HK-2 (cell line): ENCODE data around the gene OR2AT4.
"Not testable (repeated sequence)": the region's sequence is repeated elsewhere in the genome, so short reads cannot be mapped to it uniquely, and the experiment has no call there.

Source experiments
- DNase-seq: peaks from one replicate; pipeline ENCODE4 v3.0.0-alpha.2; 2018; ENCODE audit not compliant: unreplicated experiment

The OR2AT4 gene

GRCh38 chr11:75103380-75104026 lies 6.8 kb upstream of the OR2AT4 start:
- no peak for DNase-seq

- DNase-seq: no peak
Measured at GRCh38 chr11:75101424-75102128, 4.9 kb upstream of the OR2AT4 start.

GRCh38 chr11:75100314-75100713 lies 3.6 kb upstream of the OR2AT4 start:
- DNase-seq: peak; percentile 11

GRCh38 chr11:75099635-75100034 lies 3.0 kb upstream of the OR2AT4 start:
- no peak for DNase-seq

GRCh38 chr11:75098835-75099439 lies 2.3 kb upstream of the OR2AT4 start:
- not testable (repeated sequence) for DNase-seq

GRCh38 chr11:75098181-75098580 lies 1.5 kb upstream of the OR2AT4 start:
- not testable (repeated sequence) for DNase-seq

DNA sequence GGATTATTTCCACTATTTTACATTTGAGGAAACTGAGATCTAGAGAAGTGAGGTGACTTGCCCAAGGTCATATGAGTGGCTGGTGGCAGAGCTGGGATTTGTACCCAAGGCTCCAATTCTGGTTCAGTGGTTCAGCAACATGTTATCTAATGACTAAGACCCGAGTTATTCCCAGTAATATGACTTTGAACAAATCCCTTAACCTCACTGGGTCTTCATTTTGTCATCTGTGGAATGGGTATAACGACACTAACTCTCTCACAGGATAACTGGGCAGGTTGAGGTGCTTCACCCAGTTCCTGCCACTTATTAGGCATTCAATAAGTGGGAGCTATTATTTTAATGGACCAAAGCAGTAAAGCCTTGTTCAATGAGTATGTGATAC lies 489 bp upstream of the OR2AT4 start:
- DNase-seq: no peak

DNA sequence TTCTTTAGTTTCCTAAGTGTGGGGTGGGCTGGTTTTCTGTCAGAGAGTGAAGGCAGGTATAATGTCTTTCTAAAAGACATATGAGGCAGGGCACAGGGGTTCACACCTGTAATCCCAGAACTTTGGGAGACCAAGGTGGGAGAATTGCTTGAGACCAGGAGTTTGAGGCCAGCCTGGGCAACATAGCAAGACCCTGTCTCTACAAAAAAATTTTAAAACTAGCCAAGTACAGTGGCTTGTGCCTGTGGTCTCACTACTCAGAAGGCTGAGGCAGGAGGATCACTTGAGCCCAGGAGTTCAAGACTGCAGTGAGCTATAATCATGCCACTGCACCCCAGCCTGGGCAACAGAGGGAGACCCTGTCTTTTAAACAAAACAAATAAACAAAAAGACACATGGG lies 2.3 kb downstream of the OR2AT4 start:
- DNase-seq: not testable (repeated sequence)

DNA sequence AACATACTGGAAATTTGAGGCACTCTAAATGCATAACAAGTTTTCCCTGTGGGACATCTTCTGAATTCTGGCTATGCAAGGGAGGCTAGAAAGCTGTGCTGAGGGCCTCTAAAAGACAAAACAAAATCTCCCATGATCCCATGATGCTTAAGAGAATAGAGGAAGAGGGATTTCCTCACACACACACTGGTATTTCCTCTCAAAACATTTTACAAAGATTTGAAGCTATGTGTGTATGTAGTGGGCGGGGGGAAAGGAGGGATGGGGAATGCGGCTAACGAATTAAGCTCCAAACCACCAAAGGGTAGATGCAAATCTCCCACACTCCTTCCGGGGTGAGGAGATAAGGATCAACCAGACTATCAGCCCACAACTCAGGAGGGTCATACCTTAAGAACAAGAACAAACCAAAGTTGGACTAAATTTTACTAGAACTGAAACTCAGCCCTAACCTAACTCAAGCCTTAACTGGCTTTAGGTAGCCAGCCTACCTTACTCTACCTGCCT lies 6.0 kb downstream of the OR2AT4 start:
- no peak for DNase-seq

- DNase-seq: no peak
Measured at GRCh38 chr11:75087319-75088305, 9.1 kb downstream of the OR2AT4 start.

DNA sequence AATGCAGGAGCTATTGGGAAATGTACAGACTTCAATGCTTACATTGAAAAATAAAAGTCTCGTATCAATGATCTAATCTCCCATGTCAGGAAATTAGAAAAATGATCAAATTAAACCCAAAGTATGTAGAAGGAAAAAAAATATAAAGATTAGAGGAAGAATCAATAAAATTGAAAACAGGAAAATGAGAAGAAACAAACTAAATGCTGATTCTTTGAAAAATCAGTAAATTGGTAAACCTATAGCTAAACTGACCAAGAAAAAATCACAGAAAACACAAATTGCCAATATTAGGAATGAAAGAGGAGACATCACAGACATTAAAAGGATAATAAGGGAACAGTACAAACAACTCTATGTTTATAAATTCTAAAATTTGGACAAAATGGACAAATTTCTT lies 11.8 kb downstream of the OR2AT4 start:
- no peak for DNase-seq

DNA sequence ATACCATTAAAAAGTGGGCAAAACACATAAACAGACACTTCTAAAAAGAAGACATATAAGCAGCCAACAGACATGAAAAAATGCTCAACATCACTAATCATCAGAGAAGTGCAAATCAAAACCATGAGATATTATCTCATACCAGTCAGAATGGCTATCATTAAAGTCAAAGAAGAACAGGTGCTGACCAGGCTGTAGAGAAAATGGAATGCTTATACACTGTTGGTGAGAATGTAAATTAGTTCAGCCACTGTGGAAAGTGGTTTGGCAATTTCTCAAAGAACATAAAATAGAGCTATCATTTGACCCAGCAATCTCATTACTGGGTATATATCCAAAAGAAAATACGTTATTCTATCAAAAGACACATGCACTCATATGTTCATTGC lies 13.5 kb downstream of the OR2AT4 start:
- no peak for DNase-seq

DNA sequence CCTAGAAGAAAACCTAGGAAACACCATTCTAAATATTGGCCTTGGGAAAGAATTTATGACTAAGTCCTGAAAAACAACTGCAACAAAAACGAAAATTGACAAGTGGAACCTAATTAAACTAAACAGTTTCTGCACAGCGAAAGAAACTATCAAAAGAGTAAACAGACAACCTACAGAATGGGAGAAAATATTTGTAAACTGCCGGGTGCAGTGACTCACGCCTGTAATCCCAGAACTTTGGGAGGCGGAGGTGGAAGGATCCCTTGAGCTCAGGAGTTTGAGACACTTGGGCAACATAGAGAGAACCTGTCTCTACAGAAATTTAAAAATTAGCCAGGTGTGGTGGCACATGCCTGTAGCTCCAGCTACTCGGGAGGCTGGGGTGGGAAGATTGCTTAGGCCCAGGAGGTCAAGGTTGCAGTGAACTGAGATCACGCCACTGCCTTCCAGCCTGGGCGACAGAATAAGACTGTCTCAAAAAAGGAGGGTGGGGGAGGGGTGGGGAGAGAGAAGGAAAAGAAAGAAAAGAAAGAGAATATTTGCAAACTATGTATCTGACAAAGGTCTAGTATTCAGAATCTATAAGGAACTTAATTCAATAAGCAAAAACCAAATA lies 14.0 kb downstream of the OR2AT4 start:
- no peak for DNase-seq

DNA sequence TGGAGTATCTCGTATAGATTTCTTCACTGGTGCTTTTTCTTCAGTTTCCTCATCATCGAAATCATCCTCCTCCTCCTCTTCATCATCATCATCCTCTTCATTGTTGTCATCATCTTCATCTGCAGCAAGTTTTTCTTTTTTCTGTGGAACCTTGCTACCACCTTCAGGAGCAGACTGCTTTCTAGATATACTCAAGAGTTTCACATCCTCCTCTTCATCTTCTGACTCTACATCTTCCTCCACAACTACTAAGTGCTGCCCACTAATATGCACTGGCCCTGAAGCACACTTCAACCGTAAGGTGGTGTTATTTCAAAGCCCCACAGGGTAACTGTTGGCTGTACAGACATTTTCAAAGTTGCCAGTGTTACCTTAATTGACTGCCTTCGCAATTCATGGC lies 17.1 kb downstream of the OR2AT4 start:
- DNase-seq: no peak

- no peak for DNase-seq
Measured at GRCh38 chr11:75078233-75078632, 18.4 kb downstream of the OR2AT4 start.

DNA sequence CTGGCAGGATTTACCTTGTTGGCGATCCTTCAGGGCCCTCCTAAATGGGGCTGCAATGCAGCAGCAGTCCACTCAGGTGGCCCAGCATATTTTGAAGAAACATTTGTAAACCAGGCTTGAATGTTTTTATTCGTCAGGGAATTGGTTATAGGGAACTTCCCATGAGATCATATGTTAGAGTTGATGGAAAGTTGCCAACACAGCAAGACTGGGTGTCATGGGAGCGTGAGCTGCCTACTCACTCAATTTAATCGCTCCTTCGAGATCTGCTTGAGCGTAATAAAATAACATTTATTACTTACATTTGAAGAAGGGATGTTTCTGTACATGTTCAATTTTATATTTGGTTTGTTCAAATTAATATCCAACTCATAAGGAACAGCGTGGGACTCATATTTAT lies 19.4 kb downstream of the OR2AT4 start:
- DNase-seq: no peak

DNA sequence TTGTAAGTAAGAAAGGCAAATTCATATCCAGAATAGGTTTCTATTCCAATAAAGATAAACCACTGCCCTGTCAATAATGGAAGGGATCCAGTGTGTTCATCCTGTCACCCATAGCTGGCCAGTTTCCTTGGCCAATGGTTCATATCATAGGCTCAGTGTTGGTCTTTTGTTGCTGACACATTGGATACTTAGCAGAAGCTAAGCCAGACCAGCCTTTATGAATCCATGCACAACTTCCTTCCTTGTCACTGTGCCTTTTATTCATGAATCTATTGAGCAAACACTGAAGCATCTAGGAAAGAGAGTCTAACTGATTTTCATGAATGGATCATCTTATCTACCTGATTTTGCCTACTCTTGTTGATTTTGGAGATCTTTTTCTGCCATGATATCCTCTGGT lies 20.0 kb downstream of the OR2AT4 start:
- no peak for DNase-seq

- DNase-seq: no peak
Measured at GRCh38 chr11:75073459-75074190, 23.1 kb downstream of the OR2AT4 start.

- no peak for DNase-seq
Measured at GRCh38 chr11:75072582-75072981, 24.1 kb downstream of the OR2AT4 start.

GRCh38 chr11:75069473-75069872 lies 27.2 kb downstream of the OR2AT4 start:
- no peak for DNase-seq

GRCh38 chr11:75068993-75069392 lies 27.7 kb downstream of the OR2AT4 start:
- no peak for DNase-seq
